Body of pancreas (tissue), 4 donors: Measurements from ENCODE around the gene STK35. TPM values are rescaled to one million over a fixed set of nuclear protein-coding genes. Genes with fewer than 3 reads are reported as not detected.

Experiments used
- ATAC-seq: fragments of 150-250 bp; one replicate; pipeline ENCODE4 v1.9.1; 2016
- DNase-seq, 4 donors: peaks; one replicate each; pipeline ENCODE4 v3.0.0-alpha.2; 2019
- H3K27ac ChIP-seq, 4 donors: fragments of 200-600 bp; sonication (generic); 1 replicate in 3 of 4; 2 replicates in 1 of 4; pipeline versions ENCODE4 v1.5.1 to v1.6.1; 2016 to 2019; ENCODE audit warnings: mild to moderate bottlenecking in 1 of 4, mixed read lengths in 1 of 4, moderate library complexity in 1 of 4
- H3K27me3 ChIP-seq, 2 donors: fragments of 200-600 bp; sonication (generic); one replicate each; pipeline ENCODE4 v1.6.0; 2016; ENCODE audit warnings: mild to moderate bottlenecking in 1 of 2
- H3K36me3 ChIP-seq, 2 donors: fragments of 200-600 bp; sonication (generic); replicated peaks in 1 of 2; 2 replicates each; pipeline ENCODE4 v1.5.1; 2016; ENCODE audit warnings: low read depth in 2 of 2; ENCODE audit not compliant: insufficient read depth in 1 of 2
- H3K4me1 ChIP-seq: fragments of 200-600 bp; sonication (generic); one replicate; pipeline ENCODE4 v1.6.0; 2016
- H3K4me3 ChIP-seq, 2 donors: fragments of 200-600 bp; sonication (generic); 1 replicate in 1 of 2; 2 replicates in 1 of 2; pipeline ENCODE4 v1.5.1; 2016 to 2019
- H3K9me3 ChIP-seq, 3 donors: fragments of 200-600 bp; sonication (generic); 1 replicate in 2 of 3; 2 replicates in 1 of 3; pipeline ENCODE4 v1.5.1; 2016
- POLR2A ChIP-seq, 3 donors: fragments of 450-650 bp; IDR thresholded peaks; one replicate each; pipeline ENCODE4 v1.6.1; 2016; ENCODE audit warnings: antibody characterized with exemption in 3 of 3, mild to moderate bottlenecking in 2 of 3
- WGBS, 2 donors: methylation state at CpG; one replicate each; pipeline ENCODE4 v1.1.5; 2017; 5-methylcytosine and 5-hydroxymethylcytosine counted together
- intact Hi-C: fragments of 100-400 bp; cut with DNase I; formaldehyde crosslinking; loops from one replicate; pipeline ENCODE4 v1.15.1; 2023
- total RNA-seq, 2 donors: library from RNA; depleted of rRNA; stranded (reverse); fragments of >200 nt; gene quantifications; one replicate each; pipeline ENCODE4 v1.1.0, GENCODE V29; 2016
- TF ChIP-seq, protein P1 (sequence below), 7 experiments: fragments of 450-650 bp in 4 of 7; fragments of 200-600 bp in 3 of 7; sonication (generic) in 3 of 7; IDR thresholded peaks; one replicate each; pipeline ENCODE4 v1.5.1; 2016 to 2019; ENCODE audit warnings: antibody characterized with exemption in 7 of 7

Gene STK35
- total RNA-seq, 2 donors from 2014 or later = 8.6 to 22.7 TPM

- H3K4me3 ChIP-seq = no peak overlapping the region
- intact Hi-C loops = no loop called here
- no peak for ATAC-seq
- H3K27ac ChIP-seq = no peak overlapping the region
- no peak for TF ChIP-seq POLR2A (IDR thresholded peaks at IDR 0.05)
- TF ChIP-seq, protein P1, sequence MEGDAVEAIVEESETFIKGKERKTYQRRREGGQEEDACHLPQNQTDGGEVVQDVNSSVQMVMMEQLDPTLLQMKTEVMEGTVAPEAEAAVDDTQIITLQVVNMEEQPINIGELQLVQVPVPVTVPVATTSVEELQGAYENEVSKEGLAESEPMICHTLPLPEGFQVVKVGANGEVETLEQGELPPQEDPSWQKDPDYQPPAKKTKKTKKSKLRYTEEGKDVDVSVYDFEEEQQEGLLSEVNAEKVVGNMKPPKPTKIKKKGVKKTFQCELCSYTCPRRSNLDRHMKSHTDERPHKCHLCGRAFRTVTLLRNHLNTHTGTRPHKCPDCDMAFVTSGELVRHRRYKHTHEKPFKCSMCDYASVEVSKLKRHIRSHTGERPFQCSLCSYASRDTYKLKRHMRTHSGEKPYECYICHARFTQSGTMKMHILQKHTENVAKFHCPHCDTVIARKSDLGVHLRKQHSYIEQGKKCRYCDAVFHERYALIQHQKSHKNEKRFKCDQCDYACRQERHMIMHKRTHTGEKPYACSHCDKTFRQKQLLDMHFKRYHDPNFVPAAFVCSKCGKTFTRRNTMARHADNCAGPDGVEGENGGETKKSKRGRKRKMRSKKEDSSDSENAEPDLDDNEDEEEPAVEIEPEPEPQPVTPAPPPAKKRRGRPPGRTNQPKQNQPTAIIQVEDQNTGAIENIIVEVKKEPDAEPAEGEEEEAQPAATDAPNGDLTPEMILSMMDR (IDR thresholded peaks at IDR 0.05) = no peak
- WGBS, 2 donors = 69 to 83% methylated on average over 10 to 12 of the region's 12 CpGs
- no peaks in the 10 kb centered on the region for H3K27me3 ChIP-seq
- H3K36me3 ChIP-seq = no peaks in the 10 kb centered on the region
- DNase-seq = no peak
- H3K4me1 ChIP-seq = no peaks in the 10 kb centered on the region
- no peaks in the 10 kb centered on the region for H3K9me3 ChIP-seq
Measured at GRCh38 chr20:2162125-2162822, 60.6 kb downstream of the STK35 start.

GRCh38 chr20:2162823-2163166 lies 61.2 kb downstream of the STK35 start:
- no peak for DNase-seq
- 85% methylated on average over 8 of the region's 11 CpGs; no CpG with 5 or more reads in 1 of the 2 donors for WGBS, 2 donors
- H3K27ac ChIP-seq = no peak overlapping the region

GRCh38 chr20:2163312-2163711 lies 61.7 kb downstream of the STK35 start:
- H3K27me3 ChIP-seq = no peaks in the 10 kb centered on the region
- no peak for TF ChIP-seq POLR2A (IDR thresholded peaks at IDR 0.05)
- TF ChIP-seq, protein P1 (IDR thresholded peaks at IDR 0.05) = no peak
- ATAC-seq (no peak), DNase-seq (no peak)
- H3K4me1 ChIP-seq = no peaks in the 10 kb centered on the region
- H3K27ac ChIP-seq = no peak overlapping the region
- WGBS, 2 donors = 60 to 65% methylated on average over 8 of the region's 8 CpGs
- intact Hi-C loops = no loop called here
- H3K9me3 ChIP-seq = no peaks in the 10 kb centered on the region
- no peak overlapping the region for H3K4me3 ChIP-seq
- H3K36me3 ChIP-seq = no peaks in the 10 kb centered on the region

More at GRCh38 chr20:2162823-2163166, 61.2 kb downstream of the STK35 start:
- TF ChIP-seq, protein P1 (IDR thresholded peaks at IDR 0.05) = no peak
- TF ChIP-seq POLR2A (IDR thresholded peaks at IDR 0.05) = no peak
- Histone ChIP-seq H3K9me3 (no peaks in the 10 kb centered on the region), H3K4me1 (no peaks in the 10 kb centered on the region), H3K4me3 (no peak overlapping the region), H3K36me3 (no peaks in the 10 kb centered on the region), H3K27me3 (no peaks in the 10 kb centered on the region)
- intact Hi-C loops = no loop called here
- ATAC-seq = no peak

GRCh38 chr20:2163757-2164156 lies 62.1 kb downstream of the STK35 start:
- intact Hi-C loops = no loop called here

More at GRCh38 chr20:2163757-2164156, 62.1 kb downstream of the STK35 start:
- Histone ChIP-seq H3K9me3 (no peaks in the 10 kb centered on the region), H3K36me3 (no peaks in the 10 kb centered on the region), H3K27me3 (no peaks in the 10 kb centered on the region), H3K4me3 (no peak overlapping the region), H3K4me1 (no peaks in the 10 kb centered on the region), H3K27ac (no peak overlapping the region)
- 32 to 61% methylated on average over 4 of the region's 4 CpGs for WGBS, 2 donors
- DNase-seq (no peak), ATAC-seq (no peak)
- TF ChIP-seq, protein P1 (IDR thresholded peaks at IDR 0.05) = no peak
- TF ChIP-seq POLR2A (IDR thresholded peaks at IDR 0.05) = no peak
